Esophagus muscularis mucosa (tissue), 4 donors: ENCODE measurements around the gene NFYA.

Experiments used
- EP300 ChIP-seq: sonication (generic); formaldehyde crosslinking; IDR thresholded peaks from one replicate; pipeline ENCODE4 v1.6.1; 2017; ENCODE audit warnings: antibody characterized with exemption
- POLR2A ChIP-seq: fragments of 450-650 bp; IDR thresholded peaks from one replicate; pipeline ENCODE4 v1.6.1; 2017; ENCODE audit warnings: antibody characterized with exemption, moderate library complexity, mild to moderate bottlenecking, low read depth
- POLR2AphosphoS5 ChIP-seq, 2 donors: sonication (generic); formaldehyde crosslinking; IDR thresholded peaks; one replicate each; pipeline ENCODE4 v1.6.1; 2017; ENCODE audit warnings: antibody characterized with exemption in 2 of 2
- TF ChIP-seq, protein P1 (sequence below), 3 experiments: fragments of 200-600 bp in 2 of 3; fragments of 450-650 bp in 1 of 3; sonication (generic) in 2 of 3; IDR thresholded peaks; one replicate each; pipeline ENCODE4 v1.5.1; 2017 to 2019; ENCODE audit warnings: antibody characterized with exemption in 3 of 3, mild to moderate bottlenecking in 2 of 3, moderate library complexity in 1 of 3

DNA sequence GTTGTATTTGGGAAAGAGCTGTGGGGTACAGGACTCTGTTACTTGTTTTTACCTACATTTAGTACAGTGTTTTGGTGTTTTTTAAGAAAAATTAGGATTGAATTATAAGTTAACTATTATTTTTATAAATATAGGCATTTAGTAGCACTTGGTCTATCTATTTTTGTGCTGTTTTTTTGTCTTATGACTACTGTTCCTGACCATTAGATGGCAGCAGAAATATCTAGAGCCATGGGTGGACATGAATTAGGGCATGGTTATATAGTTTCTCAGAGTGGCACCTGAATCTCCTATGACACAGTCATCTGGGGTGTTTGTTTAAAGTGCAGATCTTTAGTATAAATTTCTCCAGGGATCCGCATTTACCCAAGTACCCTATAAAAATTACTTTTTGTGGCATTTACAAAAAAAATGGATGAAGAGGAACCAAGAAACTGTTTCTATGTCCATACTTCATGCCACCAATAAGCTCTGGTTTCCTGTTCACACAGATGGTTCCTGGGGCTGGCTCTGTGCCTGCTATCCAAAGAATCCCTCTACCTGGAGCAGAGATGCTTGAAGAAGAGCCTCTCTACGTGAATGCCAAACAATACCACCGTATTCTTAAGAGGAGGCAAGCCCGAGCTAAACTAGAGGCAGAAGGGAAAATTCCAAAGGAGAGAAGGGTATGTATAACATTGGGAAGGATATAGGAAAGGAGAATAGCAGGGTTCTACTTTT, 19.8 kb downstream of the NFYA start:
- TF ChIP-seq POLR2A: no peak
- TF ChIP-seq, protein P1, sequence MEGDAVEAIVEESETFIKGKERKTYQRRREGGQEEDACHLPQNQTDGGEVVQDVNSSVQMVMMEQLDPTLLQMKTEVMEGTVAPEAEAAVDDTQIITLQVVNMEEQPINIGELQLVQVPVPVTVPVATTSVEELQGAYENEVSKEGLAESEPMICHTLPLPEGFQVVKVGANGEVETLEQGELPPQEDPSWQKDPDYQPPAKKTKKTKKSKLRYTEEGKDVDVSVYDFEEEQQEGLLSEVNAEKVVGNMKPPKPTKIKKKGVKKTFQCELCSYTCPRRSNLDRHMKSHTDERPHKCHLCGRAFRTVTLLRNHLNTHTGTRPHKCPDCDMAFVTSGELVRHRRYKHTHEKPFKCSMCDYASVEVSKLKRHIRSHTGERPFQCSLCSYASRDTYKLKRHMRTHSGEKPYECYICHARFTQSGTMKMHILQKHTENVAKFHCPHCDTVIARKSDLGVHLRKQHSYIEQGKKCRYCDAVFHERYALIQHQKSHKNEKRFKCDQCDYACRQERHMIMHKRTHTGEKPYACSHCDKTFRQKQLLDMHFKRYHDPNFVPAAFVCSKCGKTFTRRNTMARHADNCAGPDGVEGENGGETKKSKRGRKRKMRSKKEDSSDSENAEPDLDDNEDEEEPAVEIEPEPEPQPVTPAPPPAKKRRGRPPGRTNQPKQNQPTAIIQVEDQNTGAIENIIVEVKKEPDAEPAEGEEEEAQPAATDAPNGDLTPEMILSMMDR (IDR thresholded peaks at IDR 0.05): peak in 1 of 3 experiments; percentile 21
- no peak for TF ChIP-seq EP300
- no peak for TF ChIP-seq POLR2AphosphoS5 (IDR thresholded peaks at IDR 0.05)
